ENCODE results near the gene ARGLU1. TPM values are rescaled to one million over a fixed set of nuclear protein-coding genes. Genes with fewer than 3 reads are reported as not detected.
A peak's percentile ranks its signal among the peaks of the same experiment; 100 is the strongest.

The ARGLU1 gene
- polyA plus RNA-seq, 1 donor (not counting 4 experiments of a cell fraction or from before 2014, with no cell fraction given) = 96.8 TPM

- Histone ChIP-seq H3K9me1 (ENCODE audit: control insufficient read depth, extremely low read depth, insufficient read depth, low read length) (no peaks in the 10 kb centered on the region), H4K20me1 (ENCODE audit: control insufficient read depth, extremely low read depth, insufficient read depth, low read length) (peaks cover 4% of the 10 kb centered on the region), H3K36me3 (ENCODE audit: control insufficient read depth in 2 of 2, extremely low read depth in 1 of 2, insufficient read depth in 2 of 2, low read length in 2 of 2) (no peaks in the 10 kb centered on the region), H3K4me3 (ENCODE audit: control insufficient read depth in 2 of 3, extremely low read depth in 1 of 3, insufficient read depth in 2 of 3, low read depth in 1 of 3, low read length in 3 of 3) (no peak overlapping the region), H2AFZ (ENCODE audit: control insufficient read depth, low read length) (no peak overlapping the region), H3K4me2 (ENCODE audit: control insufficient read depth, extremely low read depth, insufficient read depth, low read depth, low read length) (no peak overlapping the region), H3K79me2 (ENCODE audit: control insufficient read depth, insufficient read depth, low read length) (peaks cover 27% of the 10 kb centered on the region), H3K27ac (ENCODE audit: control insufficient read depth, insufficient read depth, low read length) (no peak overlapping the region), H3K27me3 (ENCODE audit: control insufficient read depth, extremely low read depth, insufficient read depth, low read length) (no peaks in the 10 kb centered on the region), H3K9ac (ENCODE audit: control insufficient read depth, extremely low read depth, insufficient read depth, low read length) (no peak overlapping the region), H3K9me3 (ENCODE audit: control insufficient read depth, low read depth, low read length) (no peaks in the 10 kb centered on the region), H3K4me1 (ENCODE audit: control insufficient read depth, extremely low read depth, insufficient read depth, low read length) (peaks cover 5% of the 10 kb centered on the region)
- FAIRE-seq (no peak), DNase-seq (ENCODE audit: low read depth, low spot score) (no peak)
- TF ChIP-seq CTCF (optimal IDR thresholded peaks at IDR 0.05 in 1 of 3, IDR thresholded peaks at IDR 0.05 in 1 of 3, conservative IDR thresholded peaks at IDR 0.05 in 1 of 3; ENCODE audit: extremely low read depth in 1 of 3, insufficient read depth in 2 of 3, low read length in 3 of 3) (no peak), EZH2 (IDR thresholded peaks at IDR 0.05; ENCODE audit: low read length) (no peak)
- dilution Hi-C loops (cut with MboI; ENCODE audit: extremely low pct_ligation_motif_present, low sequenced_read_pairs) = no loop called here
Observed at GRCh38 chr13:106537521-106537920, 30.4 kb downstream of the ARGLU1 start.

DNA sequence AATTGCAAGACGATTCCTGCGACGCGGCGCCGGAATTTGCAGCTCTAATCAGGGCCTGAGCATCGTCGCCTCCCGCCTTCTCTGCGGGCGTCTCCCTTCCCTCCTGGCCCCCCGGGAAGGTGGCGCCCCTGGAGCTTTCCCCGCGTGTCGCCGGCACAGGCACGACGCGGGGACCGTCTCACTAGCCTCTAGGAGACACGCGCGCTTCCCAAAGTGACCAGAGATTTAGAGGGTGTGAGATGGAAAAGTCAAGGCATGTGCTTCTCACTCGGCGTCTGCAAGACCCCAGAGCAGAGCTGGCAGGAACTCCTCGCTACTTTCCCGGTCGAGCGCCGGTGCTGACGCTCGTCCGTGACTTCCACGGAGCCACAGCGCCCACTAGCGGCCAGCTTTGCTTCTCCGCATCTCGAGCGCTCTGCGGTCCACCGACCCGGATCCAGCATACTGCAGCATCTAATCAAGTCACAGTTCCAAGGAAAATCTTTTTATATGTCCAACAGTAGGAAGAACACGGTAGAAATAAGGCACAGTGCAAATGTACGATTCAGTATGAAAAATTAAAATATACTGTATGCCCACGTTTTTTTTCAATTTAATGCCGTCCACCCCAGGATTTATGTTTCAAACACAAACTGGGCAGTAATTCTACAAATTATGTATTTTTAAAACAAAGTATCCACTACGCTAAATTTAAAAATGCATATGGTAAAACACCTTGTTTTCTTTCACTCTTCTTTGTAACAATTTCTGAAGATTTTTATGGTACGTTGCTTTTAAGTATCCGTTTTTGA, 31.5 kb downstream of the ARGLU1 start:
- Histone ChIP-seq H3K4me1 (ENCODE audit: control insufficient read depth, extremely low read depth, insufficient read depth, low read length) (peaks cover 16% of the 10 kb centered on the region), H3K36me3 (ENCODE audit: control insufficient read depth in 2 of 2, extremely low read depth in 1 of 2, insufficient read depth in 2 of 2, low read length in 2 of 2) (peaks cover 0 to 6% of the 10 kb centered on the region in 2 experiments), H3K9ac (ENCODE audit: control insufficient read depth, extremely low read depth, insufficient read depth, low read length) (peak overlapping the region; percentile 72), H3K4me3 (ENCODE audit: control insufficient read depth in 2 of 3, extremely low read depth in 1 of 3, insufficient read depth in 2 of 3, low read depth in 1 of 3, low read length in 3 of 3) (peak overlapping the region; percentile 54 to 76 (median 73)), H3K9me3 (ENCODE audit: control insufficient read depth, low read depth, low read length) (no peaks in the 10 kb centered on the region), H3K27me3 (ENCODE audit: control insufficient read depth, extremely low read depth, insufficient read depth, low read length) (no peaks in the 10 kb centered on the region), H3K9me1 (ENCODE audit: control insufficient read depth, extremely low read depth, insufficient read depth, low read length) (no peaks in the 10 kb centered on the region), H3K4me2 (ENCODE audit: control insufficient read depth, extremely low read depth, insufficient read depth, low read depth, low read length) (peak overlapping the region; percentile 97), H3K79me2 (ENCODE audit: control insufficient read depth, insufficient read depth, low read length) (peaks cover 38% of the 10 kb centered on the region), H4K20me1 (ENCODE audit: control insufficient read depth, extremely low read depth, insufficient read depth, low read length) (peaks cover 9% of the 10 kb centered on the region), H3K27ac (ENCODE audit: control insufficient read depth, insufficient read depth, low read length) (peak overlapping the region; percentile 49), H2AFZ (ENCODE audit: control insufficient read depth, low read length) (peak overlapping the region; percentile 83)
- dilution Hi-C loops (cut with MboI; ENCODE audit: extremely low pct_ligation_motif_present, low sequenced_read_pairs) = no loop called here
- DNase-seq (ENCODE audit: low read depth, low spot score) = peak; percentile 63
- TF ChIP-seq CTCF (optimal IDR thresholded peaks at IDR 0.05 in 1 of 3, IDR thresholded peaks at IDR 0.05 in 1 of 3, conservative IDR thresholded peaks at IDR 0.05 in 1 of 3; ENCODE audit: extremely low read depth in 1 of 3, insufficient read depth in 2 of 3, low read length in 3 of 3) = peak; percentile 93 to 99 (median 97)
- TF ChIP-seq EZH2 (IDR thresholded peaks at IDR 0.05; ENCODE audit: low read length) = no peak
- no peak for FAIRE-seq
